ENCODE data around the gene PAM16.

PAM16 gene

GRCh38 chr16:4391631-4392381 lies 40.7 kb upstream of the PAM16 start:
- no peak for DNase-seq (ENCODE audit: low spot score)
- TF ChIP-seq, protein P1, sequence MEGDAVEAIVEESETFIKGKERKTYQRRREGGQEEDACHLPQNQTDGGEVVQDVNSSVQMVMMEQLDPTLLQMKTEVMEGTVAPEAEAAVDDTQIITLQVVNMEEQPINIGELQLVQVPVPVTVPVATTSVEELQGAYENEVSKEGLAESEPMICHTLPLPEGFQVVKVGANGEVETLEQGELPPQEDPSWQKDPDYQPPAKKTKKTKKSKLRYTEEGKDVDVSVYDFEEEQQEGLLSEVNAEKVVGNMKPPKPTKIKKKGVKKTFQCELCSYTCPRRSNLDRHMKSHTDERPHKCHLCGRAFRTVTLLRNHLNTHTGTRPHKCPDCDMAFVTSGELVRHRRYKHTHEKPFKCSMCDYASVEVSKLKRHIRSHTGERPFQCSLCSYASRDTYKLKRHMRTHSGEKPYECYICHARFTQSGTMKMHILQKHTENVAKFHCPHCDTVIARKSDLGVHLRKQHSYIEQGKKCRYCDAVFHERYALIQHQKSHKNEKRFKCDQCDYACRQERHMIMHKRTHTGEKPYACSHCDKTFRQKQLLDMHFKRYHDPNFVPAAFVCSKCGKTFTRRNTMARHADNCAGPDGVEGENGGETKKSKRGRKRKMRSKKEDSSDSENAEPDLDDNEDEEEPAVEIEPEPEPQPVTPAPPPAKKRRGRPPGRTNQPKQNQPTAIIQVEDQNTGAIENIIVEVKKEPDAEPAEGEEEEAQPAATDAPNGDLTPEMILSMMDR (IDR thresholded peaks at IDR 0.05; ENCODE audit: extremely low read depth, missing control alignments): no peak

DNA sequence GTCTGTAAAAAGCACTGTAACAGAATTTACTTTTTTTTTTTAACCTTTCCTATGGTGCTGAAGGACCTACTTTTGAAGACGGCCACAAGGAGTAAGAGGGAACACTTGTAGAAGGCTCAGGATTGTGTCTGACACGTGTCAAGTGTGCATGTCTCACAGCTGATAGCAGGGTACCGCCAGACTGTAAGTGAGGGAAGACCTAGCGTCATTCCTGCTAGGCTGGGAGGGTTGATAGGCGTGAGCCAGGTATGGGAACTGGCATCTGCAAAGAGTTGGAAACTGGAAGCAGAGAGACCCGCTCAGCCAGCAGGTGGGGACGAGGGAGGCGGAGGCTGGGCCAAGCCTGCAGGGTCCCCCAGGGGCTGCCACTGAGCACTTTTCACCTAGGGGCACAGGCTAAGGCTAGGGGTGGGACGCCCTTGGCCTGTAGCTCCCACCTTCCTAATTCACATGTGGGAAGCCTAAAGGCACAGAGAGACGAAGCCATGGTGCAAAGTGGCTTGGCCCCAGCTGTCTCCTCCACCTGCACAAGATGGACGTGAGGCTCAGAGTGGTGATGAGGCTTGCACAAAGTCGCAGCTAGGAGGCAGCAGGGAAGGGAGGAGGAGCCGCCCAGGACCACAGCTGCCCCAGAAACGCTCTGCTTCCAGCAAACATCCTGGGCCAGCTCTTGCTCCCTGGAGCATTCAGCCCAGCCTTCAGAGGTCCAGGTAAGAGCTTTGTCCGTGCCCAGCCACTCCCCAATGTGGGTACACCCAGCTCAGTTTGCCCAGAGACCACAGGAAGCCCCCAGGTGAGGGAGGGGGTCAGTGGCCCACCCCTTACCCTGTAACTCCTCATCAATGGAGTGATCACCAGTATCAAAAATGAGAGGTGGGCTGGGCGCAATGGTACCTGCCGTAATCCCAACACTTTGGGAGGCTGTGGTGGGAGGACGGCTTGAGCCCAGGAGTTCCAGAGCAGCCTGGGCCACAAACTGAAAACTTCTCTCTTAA lies 39.4 kb upstream of the PAM16 start:
- DNase-seq (ENCODE audit: low spot score): no peak
- TF ChIP-seq, protein P1 (IDR thresholded peaks at IDR 0.05; ENCODE audit: extremely low read depth, missing control alignments): no peak

DNA sequence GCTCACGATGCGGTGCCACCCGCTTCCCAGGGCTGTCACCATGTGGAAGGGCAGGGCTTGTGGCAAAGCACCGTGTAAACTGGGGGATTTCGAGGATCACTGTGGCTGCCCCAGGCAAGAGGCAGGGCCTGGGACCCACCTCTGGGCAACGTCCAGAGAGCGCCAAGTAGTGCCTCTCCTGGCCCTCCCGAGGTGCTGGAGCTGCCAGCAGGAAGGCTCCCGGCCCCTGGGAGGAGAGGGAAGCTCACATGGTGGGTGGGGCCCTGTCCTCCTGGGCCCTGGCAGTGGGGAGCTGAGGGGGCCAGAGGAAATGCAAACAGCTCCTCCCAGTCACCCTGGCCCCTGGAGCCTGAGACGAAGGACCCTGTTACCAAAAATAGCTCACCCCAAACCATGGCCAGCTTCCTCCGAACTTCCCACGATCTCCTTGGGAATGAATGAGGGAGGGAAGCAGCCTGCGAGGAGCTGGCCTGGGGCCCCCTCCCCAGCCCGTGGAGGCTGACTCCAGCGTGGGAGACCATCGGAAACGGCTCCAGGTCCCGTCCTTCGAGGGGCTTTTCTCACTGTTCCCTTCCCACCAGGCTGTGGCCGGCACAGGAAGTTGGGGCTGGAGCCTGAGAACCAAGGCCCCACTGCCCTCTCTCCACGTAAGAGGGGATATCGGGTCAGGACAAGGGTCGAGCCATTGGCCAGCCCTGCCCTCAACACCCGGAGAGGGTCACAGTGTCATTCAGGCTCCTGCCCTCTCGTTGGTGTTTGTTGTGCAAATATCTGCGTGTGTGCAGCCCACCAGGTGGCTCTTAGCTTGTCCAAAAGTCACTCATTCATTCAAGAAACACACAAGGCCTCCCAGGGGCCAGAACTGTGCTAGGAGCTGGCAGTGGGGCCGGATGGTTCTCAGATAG lies 38.2 kb upstream of the PAM16 start:
- TF ChIP-seq, protein P1 (IDR thresholded peaks at IDR 0.05; ENCODE audit: extremely low read depth, missing control alignments): no peak
- no peak for DNase-seq (ENCODE audit: low spot score)

GRCh38 chr16:4388271-4389021 lies 37.3 kb upstream of the PAM16 start:
- TF ChIP-seq, protein P1 (IDR thresholded peaks at IDR 0.05; ENCODE audit: extremely low read depth, missing control alignments): no peak
- DNase-seq (ENCODE audit: low spot score): no peak

DNA sequence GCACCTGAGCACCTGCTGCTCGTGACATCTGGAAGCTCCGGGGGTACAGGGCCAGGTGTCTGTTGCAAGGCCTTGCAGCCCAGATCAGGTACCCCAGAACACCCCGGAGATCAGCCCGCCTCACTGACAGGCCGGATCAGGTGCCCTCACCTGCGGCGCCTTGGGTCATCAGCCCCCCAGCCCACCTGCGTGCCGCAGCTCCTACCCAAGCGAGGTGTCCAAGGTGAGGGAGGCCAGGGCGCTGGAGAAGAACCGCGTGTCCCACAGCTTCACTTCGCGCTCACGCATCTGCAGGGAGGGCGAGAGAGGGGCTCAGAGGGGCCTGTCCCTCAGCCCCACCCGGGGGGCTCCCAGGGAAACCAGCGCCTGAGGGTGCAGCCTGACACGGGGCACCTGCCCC lies 36.7 kb upstream of the PAM16 start:
- no peak for DNase-seq (ENCODE audit: low spot score)
- TF ChIP-seq, protein P1 (IDR thresholded peaks at IDR 0.05; ENCODE audit: extremely low read depth, missing control alignments): no peak

DNA sequence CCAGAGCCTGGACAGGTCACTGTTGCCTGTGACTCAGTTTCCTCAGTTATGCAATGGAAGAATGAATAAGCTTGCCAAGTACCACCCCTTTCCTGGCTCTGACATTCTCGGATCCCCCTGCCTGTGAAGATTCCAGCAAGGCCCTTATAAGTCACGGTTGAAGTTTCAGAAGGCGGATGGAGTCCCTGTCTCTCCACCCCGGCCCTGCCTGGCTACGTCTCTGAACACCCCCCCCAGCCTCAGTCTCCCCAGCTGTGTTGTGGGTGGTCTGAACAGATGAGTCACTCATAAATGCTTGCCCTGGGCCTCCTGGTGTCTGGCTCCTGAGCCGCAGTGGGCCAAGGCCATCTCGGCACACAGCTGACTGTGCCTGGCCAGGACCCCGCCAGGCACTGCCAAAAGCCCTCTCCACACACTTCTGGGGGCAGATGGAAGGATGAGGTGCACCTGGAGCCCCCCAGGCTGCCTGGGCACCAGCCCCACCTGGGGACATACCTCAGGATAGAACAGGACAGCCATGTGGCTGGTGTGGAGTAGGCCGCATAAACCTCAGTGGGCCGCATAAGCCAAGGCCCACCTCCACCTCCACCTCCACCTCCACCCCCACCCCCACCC lies 35.9 kb upstream of the PAM16 start:
- no peak for DNase-seq (ENCODE audit: low spot score)
- TF ChIP-seq, protein P1 (IDR thresholded peaks at IDR 0.05; ENCODE audit: extremely low read depth, missing control alignments): no peak
